GM19351 (cell line): ENCODE data around the gene USP2.
A peak's percentile ranks its signal among the peaks of the same experiment; 100 is the strongest.

Source experiments
- ATAC-seq: cut with Tn5 transposase; IDR thresholded peaks from one replicate; pipeline ENCODE4 v1.9.1; 2021; ENCODE audit warnings: mild to moderate bottlenecking, moderate library complexity; ENCODE audit not compliant: unreplicated experiment

USP2 gene

DNA sequence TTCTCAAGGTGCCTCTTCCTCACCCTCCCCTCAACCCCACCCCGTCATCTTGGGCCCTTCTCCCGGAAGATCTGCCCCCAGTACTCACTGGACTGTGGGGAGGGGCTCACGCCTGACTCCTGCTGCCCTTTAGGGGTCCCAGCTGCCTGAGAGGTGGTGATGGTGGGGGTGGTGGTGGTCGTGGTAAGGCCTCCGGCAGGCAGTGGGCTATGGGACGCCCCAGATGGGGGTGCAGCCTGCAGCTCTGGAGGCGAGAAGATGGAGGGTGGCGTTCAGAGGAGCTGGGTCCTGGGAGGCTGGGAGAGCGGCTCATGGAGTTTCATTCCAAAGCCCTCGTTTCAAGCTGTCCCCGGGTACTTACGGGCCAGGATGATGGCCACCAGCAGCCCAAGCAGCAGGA, 35.8 kb downstream of the USP2 start:
- ATAC-seq: no peak

DNA sequence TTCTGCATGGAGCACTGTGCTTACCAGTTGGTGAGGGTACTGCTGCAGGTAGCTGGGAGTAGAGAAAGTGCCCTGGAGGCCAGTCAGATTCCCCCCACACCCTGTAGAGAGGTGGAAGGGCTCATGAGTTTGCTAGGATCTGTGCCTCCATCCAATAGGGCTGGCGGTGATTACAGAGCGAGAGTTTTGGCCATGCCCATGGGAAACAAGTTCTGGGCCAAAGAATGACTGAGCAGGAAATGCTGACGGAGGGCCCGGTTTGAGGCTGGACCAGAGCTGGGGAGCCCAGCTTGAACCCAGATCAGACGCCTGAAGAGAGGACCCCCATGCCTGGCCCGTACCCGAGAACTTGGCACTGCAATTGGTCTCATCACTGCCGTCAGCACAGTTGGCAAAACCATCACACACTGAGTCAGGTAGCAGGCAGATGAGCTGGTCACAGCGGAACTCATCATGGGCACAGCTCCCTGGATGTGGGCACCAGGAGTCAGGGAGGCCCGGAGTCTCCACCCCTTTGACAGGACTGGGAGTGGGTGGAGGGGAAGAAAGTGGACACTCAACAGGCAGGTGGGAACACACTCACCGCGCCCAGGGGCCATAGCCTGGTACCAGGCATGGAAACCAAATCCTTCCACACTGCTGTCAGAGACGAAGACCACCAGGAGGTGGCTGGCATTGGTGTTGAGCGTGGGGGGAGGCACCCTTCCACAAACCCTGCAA, 37.0 kb downstream of the USP2 start:
- no peak for ATAC-seq

DNA sequence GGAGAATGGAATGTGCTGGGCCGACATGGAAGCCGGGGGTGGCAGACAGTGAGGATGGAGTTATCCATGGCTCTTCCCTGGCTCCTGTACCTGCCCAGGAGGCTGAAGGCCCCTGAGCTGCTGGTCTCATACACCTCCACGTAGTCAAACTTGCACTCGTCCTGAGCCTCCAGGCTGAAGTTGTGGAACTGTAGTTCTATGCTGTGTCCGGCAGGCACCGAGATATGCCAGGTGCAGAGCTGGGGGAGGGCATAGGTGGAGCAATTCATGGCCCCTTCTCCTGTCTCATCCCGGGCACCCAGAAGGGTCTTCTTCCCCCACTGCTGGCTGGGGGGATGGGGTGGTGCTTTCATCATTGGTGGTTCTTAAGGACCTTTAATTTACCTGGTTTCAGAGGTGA, 37.8 kb downstream of the USP2 start:
- no peak for ATAC-seq

DNA sequence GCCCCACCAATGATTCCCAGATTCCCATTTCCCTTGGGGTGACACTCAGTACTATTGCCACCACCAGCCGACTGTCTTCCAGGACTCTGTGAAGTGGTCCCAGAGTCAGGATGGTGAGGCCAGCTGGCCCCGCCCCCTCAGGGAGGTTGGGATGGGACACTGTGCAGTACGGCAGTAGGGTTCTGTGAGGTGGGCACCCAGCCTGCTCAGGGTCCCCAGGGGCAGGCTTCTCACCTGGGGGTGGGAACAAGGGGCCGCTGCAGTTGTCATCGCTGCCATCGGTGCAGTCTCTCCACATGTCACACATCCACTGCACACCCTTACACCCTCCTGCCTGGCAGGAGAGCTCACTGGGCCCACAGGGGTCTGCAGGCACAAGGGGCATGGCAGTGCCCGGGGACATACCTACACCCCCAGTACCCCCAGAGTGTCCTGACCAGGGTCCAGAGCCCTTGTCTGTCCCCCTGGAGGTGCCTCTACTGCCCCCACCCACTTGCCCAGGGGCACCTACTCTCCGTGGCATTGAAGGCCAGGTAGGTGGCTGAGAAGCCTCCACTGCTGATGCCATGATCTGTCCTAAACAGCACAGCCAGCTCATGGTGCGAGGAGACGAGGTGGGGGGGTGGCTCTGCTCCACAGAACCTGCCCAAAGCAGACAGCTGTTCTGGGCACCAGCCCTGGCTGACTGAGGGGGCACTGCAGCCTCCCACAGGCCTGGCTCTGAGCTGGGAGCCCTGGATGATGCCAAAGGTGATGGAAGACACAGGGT, 38.9 kb downstream of the USP2 start:
- no peak for ATAC-seq

DNA sequence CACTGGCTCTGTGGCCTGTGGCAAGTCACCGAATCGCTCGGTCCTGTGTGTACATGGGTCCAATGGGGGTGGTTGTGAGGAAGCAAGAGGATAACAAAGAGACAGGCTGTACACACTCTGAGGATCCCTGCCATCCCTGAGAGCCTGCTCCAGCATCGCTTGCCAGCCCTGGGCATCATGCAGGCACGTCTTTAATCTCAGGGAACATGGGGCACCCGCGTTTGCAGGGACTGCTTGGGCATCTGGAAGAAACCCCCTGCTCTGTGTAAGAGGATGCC, 39.5 kb downstream of the USP2 start:
- no peak for ATAC-seq

DNA sequence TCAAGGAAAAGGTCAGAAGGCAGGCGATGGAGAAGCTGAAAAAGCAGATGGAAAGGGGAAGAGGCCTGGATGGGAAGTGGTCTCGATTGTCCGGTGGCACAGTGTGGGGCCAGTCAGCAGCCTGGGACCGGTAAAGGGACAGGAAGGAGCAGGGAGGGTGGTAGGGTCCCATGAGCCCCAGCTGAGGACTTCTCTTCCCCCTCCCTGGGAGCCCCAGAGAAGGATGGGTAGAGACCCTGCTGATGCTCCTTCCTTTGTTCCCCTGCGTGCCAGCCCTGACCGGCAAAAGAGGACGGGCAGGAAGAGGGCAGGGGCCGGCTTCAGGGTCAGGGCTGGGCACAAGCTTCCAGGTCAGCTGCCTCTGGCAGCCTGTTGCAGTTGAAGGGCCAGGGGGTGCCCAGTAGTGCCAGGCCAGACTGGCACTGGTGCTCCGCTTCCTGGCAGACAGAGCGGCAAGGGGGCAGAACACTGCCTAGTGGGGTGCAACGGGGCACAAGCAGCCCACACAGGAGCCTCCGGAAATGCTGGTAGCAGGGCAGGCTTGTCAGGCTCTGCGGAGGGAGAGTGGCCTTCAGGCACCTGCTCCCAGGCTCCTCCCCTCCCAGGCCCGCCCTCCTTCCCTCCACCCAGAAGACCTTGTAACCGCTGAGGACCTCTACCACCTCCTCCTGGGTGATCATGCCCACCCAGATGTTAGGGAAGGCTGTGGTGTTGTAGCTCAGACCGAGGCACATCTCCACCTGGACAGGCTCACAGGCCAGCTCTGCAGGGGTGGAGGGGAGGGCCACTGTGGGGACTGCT, 40.1 kb downstream of the USP2 start:
- ATAC-seq: no peak

GRCh38 chr11:119340335-119341221, 40.9 kb downstream of the USP2 start, which contains the start of gene C1QTNF5:
C1QTNF5 (minus strand) TSS chr11:119340883; CDS start chr11:119340397, 486 bp downstream.
- no peak for ATAC-seq

DNA sequence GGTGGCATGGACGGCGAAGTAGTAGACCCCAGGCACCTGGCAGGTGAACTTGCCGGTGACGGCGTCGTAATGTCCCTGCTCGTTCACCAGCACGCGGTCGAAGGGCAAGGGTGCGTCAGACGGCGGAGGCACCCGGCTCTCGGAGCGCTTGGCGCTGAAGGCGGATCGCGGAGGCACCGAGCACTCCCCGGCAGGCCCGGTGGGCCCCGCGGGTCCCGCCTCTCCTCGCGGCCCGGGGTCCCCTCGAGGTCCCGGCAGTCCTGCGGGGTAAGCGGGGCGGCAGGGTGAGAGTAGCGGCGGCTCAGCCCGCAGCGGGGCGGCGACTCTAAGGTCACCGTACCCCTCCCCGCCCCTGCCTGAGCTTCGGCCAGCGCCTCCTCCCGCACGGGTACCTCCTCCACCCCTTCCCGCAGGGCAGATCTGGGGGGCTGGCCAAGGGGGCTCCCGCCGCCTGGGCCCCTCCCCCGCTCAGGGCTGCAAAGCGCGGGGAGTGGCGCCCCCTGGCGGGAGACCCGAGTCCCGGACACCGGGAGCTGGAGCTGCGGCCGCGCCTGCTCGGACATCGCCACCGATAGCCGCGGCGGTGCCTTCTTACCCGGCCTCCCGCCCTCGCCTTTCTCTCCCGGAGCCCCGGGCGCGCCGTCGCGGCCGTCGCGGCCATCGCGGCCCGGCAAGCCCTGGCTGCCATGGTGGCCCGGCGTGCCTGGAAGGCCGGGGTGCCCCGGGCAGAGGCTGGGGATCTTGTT, 41.7 kb downstream of the USP2 start:
- ATAC-seq: no peak

- no peak for ATAC-seq
Measured at GRCh38 chr11:119338965-119339588, 42.4 kb downstream of the USP2 start.

- ATAC-seq: peak; percentile 31
Measured at GRCh38 chr11:119338318-119338890, 43.1 kb downstream of the USP2 start.

GRCh38 chr11:119337581-119338317, 43.7 kb downstream of the USP2 start:
- no peak for ATAC-seq

DNA sequence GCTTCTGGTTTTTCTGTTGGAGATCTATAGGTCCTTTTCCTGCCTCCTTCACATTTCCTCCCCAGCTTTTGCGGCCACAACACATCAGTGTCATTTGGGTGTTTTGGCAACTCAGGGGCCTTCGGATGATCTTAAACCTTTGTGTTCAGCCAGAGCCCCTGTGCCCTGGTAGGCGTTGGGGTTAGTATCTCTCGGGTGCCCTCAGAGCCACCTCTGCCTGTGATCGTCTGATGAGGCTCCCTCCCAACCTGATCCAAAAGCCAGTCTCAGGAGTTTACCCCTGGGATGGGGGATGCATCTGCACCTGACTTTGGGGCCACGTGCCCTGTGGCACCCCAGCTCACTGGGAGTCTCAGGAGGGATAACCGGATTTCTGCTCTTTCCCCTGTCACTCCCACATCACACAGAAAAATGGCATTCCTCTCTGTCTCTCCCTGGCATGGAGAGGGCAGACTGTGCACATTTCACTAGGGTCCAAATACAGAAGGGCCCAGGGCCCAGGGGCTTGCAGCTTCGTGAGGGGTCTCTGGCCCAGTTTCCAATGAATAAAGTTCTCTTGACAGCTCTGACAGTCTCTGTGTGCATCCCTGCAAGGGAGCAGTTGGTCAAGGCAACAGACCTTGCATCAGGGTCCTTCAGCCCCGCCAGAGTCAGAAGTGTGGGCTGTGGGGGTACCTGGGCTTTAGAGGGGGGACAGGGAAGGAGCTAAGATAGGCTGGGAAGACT, 44.6 kb downstream of the USP2 start:
- no peak for ATAC-seq

GRCh38 chr11:119335655-119336543, 45.6 kb downstream of the USP2 start:
- no peak for ATAC-seq

GRCh38 chr11:119335091-119335654, 46.3 kb downstream of the USP2 start:
- ATAC-seq: no peak

- peak; percentile 96 for ATAC-seq
Measured at GRCh38 chr11:119334174-119334930, 47.1 kb downstream of the USP2 start, which contains the start of gene RNF26. RNF26 (plus strand) TSS chr11:119334527; CDS start chr11:119335123, 596 bp downstream.
